CD14-positive monocyte (primary cell): Measurements from ENCODE around the gene KLHL17. TPM values are rescaled to one million over a fixed set of nuclear protein-coding genes. Genes with fewer than 3 reads are reported as not detected.
"Not testable (repeated sequence)": the region's sequence is repeated elsewhere in the genome, so short reads cannot be mapped to it uniquely, and the experiment has no call there.

Source experiments
- DNase-seq, 3 donors: peaks; one replicate each; pipeline ENCODE4 v3.0.0-alpha.2; 2011 to 2022
- H2AFZ ChIP-seq: 2 replicates; pipeline ENCODE4 v1.6.0; 2012; ENCODE audit warnings: mild to moderate bottlenecking, low read depth, low read length, inconsistent platforms; ENCODE audit not compliant: insufficient read depth, poor library complexity, severe bottlenecking
- H3K27ac ChIP-seq, 2 donors: 1 replicate in 1 of 2; 2 replicates in 1 of 2; pipeline ENCODE4 v1.5.1; 2012 to 2013; ENCODE audit warnings: low read length in 2 of 2, control low read depth in 1 of 2, inconsistent platforms in 1 of 2, low read depth in 1 of 2, mild to moderate bottlenecking in 1 of 2
- H3K27me3 ChIP-seq, 2 donors: one replicate each; pipeline versions ENCODE4 v1.6.0 to v1.6.1; 2011 to 2013; ENCODE audit warnings: low read length in 2 of 2; ENCODE audit not compliant: control insufficient read depth in 2 of 2, insufficient read depth in 2 of 2
- H3K36me3 ChIP-seq, 2 donors: replicated peaks in 1 of 2; 1 replicate in 1 of 2; 2 replicates in 1 of 2; pipeline versions ENCODE4 v1.5.1 to v1.6.1; 2012 to 2013; ENCODE audit warnings: low read length in 2 of 2, control low read depth in 1 of 2, inconsistent platforms in 1 of 2, mild to moderate bottlenecking in 1 of 2; ENCODE audit not compliant: insufficient read depth in 2 of 2, control insufficient read depth in 1 of 2
- H3K4me1 ChIP-seq, 2 donors: 1 replicate in 1 of 2; 2 replicates in 1 of 2; pipeline versions ENCODE4 v1.5.1 to v1.6.1; 2012 to 2013; ENCODE audit warnings: low read length in 2 of 2, control low read depth in 1 of 2, inconsistent platforms in 1 of 2, mild to moderate bottlenecking in 1 of 2, moderate library complexity in 1 of 2; ENCODE audit not compliant: insufficient read depth in 2 of 2, control insufficient read depth in 1 of 2
- H3K4me2 ChIP-seq: replicated peaks from 2 replicates; pipeline ENCODE3; 2012; ENCODE audit warnings: low read length, moderate library complexity, mild to moderate bottlenecking; ENCODE audit not compliant: poor library complexity, severe bottlenecking; ENCODE audit errors: extremely low read depth
- H3K4me3 ChIP-seq, 3 experiments: fragments of 200-600 bp in 1 of 3; sonication (generic) in 1 of 3; replicated peaks in 1 of 3; 1 replicate in 2 of 3; 2 replicates in 1 of 3; pipeline ENCODE4 v1.5.1; 2011 to 2013; ENCODE audit warnings: low read length in 3 of 3, mild to moderate bottlenecking in 3 of 3, control low read depth in 2 of 3, low read depth in 2 of 3, inconsistent platforms in 1 of 3, moderate library complexity in 1 of 3
- H3K79me2 ChIP-seq: 2 replicates; pipeline ENCODE4 v1.6.0; 2012; ENCODE audit warnings: mild to moderate bottlenecking, control low read depth, inconsistent platforms, low read length, moderate library complexity; ENCODE audit not compliant: insufficient read depth
- H3K9ac ChIP-seq: 2 replicates; pipeline ENCODE4 v1.6.0; 2017; ENCODE audit warnings: low read length, mild to moderate bottlenecking; ENCODE audit not compliant: insufficient read depth, poor library complexity, severe bottlenecking
- H3K9me3 ChIP-seq, 2 donors: replicated peaks in 1 of 2; 1 replicate in 1 of 2; 2 replicates in 1 of 2; pipeline versions ENCODE4 v1.5.1 to v1.6.1; 2012 to 2013; ENCODE audit warnings: low read length in 2 of 2, control low read depth in 1 of 2; ENCODE audit not compliant: control insufficient read depth in 1 of 2, insufficient read depth in 1 of 2
- H4K20me1 ChIP-seq: 2 replicates; pipeline ENCODE4 v1.6.0; 2012; ENCODE audit warnings: mild to moderate bottlenecking, low read length, control low read depth, moderate library complexity; ENCODE audit not compliant: insufficient read depth
- H3K27ac Mint-ChIP-seq, 7 donors: one replicate each; pipeline ENCODE4 v1.8.0; 2020; ENCODE audit warnings: mild to moderate bottlenecking in 7 of 7, mixed read lengths in 7 of 7, moderate library complexity in 6 of 7, inconsistent platforms in 2 of 7
- H3K27me3 Mint-ChIP-seq, 3 donors: one replicate each; pipeline ENCODE4 v1.8.0; 2021 to 2022; ENCODE audit warnings: low read depth in 3 of 3, mild to moderate bottlenecking in 3 of 3, mixed read lengths in 3 of 3, moderate library complexity in 3 of 3, inconsistent platforms in 1 of 3
- H3K36me3 Mint-ChIP-seq, 2 donors: one replicate each; pipeline ENCODE4 v1.8.0; 2020; ENCODE audit warnings: mixed read lengths in 2 of 2, inconsistent platforms in 1 of 2, mild to moderate bottlenecking in 1 of 2
- H3K4me1 Mint-ChIP-seq: one replicate; pipeline ENCODE4 v1.8.0; 2020; ENCODE audit warnings: mild to moderate bottlenecking, mixed read lengths
- H3K4me3 Mint-ChIP-seq, 2 donors: one replicate each; pipeline ENCODE4 v1.8.0; 2020; ENCODE audit warnings: mild to moderate bottlenecking in 2 of 2, mixed read lengths in 2 of 2, moderate library complexity in 1 of 2
- H3K9me3 Mint-ChIP-seq, 7 donors: one replicate each; pipeline ENCODE4 v1.8.0; 2020 to 2022; ENCODE audit warnings: mixed read lengths in 7 of 7, mild to moderate bottlenecking in 6 of 7, moderate library complexity in 6 of 7, inconsistent platforms in 2 of 7
- WGBS: methylation state at CpG from one replicate; pipeline ENCODE4 v1.1.5; 2013; ENCODE audit warnings: missing lambda C conversion rate; ENCODE audit not compliant: insufficient coverage; 5-methylcytosine and 5-hydroxymethylcytosine counted together
- intact Hi-C, 2 donors: fragments of 100-400 bp; cut with micrococcal nuclease; formaldehyde crosslinking; loops; one replicate each; pipeline versions ENCODE4 v1.15.0 to v1.15.1; 2023
- polyA plus RNA-seq, 3 donors: library from polyadenylated mRNA; depleted of rRNA in 1 of 3; unstranded in 2 of 3; stranded (reverse) in 1 of 3; fragments of 300-500 nt in 2 of 3; fragments of >200 nt in 1 of 3; fragmentation: Illumina TruSeq in 2 of 3; gene quantifications; 1 replicate in 2 of 3; 2 replicates in 1 of 3; pipeline ENCODE4 v1.2.3, GENCODE V29; 2012 to 2021
- TF ChIP-seq, protein P1 (sequence below): fragments of 200-600 bp; IDR thresholded peaks from one replicate; pipeline ENCODE4 v1.8.0; 2022; ENCODE audit warnings: antibody characterized with exemption, mild to moderate bottlenecking

Gene KLHL17
- polyA plus RNA-seq, 3 donors: 0.31 to 48.1 (median 0.71) TPM

DNA sequence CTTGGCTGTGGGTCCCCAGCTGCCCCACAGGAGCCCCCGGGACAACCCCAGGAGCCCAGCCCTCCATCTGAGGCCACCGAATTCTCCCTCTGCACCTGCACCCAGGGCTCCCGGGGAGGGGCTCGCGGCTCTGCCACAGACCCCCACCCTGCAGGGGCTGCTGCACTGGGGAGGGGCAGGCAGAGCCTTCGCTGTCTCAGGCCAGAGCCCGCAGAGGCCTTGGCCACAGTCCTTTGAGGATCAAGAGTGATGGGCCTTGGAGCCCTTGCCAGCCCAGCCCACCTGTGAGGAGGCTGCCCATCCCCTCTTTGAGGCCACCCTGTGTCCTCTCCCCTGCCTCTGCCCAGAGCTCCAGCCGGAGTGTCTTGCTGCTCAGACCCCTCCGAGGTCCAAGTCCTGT, 15.0 kb downstream of the KLHL17 start:
- Histone ChIP-seq H4K20me1 (no peaks in the 10 kb centered on the region), H3K9me3 (peaks cover 0 to 5% of the 10 kb centered on the region in 2 donors), H3K79me2 (no peaks in the 10 kb centered on the region), H2AFZ (no peak overlapping the region), H3K27me3 (peaks cover 3 to 24% of the 10 kb centered on the region in 2 donors), H3K4me1 (peaks cover 5 to 8% of the 10 kb centered on the region in 2 donors), H3K36me3 (no peaks in the 10 kb centered on the region), H3K4me3 (no peak overlapping the region), H3K9ac (no peak overlapping the region), H3K4me2 (no peak overlapping the region), H3K27ac (no peak overlapping the region)
- Mint-ChIP-seq H3K9me3 (peaks cover 0 to 5% (median 4%) of the 10 kb centered on the region in 7 donors), H3K27ac (no peak overlapping the region), H3K36me3 (no peaks in the 10 kb centered on the region), H3K27me3 (peaks cover 18 to 45% (median 27%) of the 10 kb centered on the region in 3 donors), H3K4me3 (peak overlapping the region in 1 of 2 donors; percentile 76), H3K4me1 (peaks cover 3% of the 10 kb centered on the region)
- DNase-seq: no peak
- 87% methylated on average over 8 of the region's 9 CpGs for WGBS
- intact Hi-C loops: loop anchor here in 1 of 2 donors (2.0 kb wide), 1 partner anchor 71 kb away; no protein-coding TSS in a partner anchor
- TF ChIP-seq, protein P1, sequence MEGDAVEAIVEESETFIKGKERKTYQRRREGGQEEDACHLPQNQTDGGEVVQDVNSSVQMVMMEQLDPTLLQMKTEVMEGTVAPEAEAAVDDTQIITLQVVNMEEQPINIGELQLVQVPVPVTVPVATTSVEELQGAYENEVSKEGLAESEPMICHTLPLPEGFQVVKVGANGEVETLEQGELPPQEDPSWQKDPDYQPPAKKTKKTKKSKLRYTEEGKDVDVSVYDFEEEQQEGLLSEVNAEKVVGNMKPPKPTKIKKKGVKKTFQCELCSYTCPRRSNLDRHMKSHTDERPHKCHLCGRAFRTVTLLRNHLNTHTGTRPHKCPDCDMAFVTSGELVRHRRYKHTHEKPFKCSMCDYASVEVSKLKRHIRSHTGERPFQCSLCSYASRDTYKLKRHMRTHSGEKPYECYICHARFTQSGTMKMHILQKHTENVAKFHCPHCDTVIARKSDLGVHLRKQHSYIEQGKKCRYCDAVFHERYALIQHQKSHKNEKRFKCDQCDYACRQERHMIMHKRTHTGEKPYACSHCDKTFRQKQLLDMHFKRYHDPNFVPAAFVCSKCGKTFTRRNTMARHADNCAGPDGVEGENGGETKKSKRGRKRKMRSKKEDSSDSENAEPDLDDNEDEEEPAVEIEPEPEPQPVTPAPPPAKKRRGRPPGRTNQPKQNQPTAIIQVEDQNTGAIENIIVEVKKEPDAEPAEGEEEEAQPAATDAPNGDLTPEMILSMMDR: no peak

DNA sequence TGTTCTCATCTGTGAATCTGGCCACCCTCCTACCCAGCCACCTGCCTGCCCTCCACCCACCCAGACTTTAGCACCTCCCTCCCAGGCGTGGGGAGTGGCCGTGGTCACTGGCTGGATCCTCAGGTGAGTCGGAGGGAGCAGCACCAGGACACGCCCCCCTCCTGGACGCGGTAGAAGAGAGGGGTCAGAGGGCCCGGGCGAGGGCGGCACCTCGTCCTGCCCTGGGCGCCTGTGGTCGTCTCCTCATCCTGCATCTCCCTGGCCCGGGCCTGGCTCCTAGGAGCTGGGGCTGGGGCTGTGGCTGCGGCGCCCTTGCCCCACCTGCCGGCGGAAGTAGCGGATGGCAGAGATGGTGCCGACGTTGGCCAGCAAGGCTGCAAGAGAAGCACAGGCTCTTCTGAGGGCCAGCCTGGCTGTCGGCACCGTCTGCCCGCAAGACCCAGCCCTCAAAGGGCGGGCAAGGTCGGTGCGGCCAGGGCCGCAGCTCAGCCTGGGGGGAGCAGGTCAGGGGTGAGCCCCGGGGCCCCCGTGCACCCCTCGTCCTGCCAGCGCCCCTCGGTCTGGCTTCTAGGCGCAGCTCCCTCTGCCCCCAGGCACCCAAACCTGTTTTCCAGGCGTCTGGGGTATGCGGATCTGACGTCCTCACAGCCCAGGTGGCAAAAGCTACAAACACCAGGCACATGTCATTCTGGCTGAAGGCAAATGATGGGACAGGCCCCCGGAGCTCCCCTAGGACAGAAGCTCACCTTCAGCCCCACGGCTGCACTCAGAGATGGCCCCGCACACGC, 15.7 kb downstream of the KLHL17 start:
- peaks cover 3% of the 10 kb centered on the region for H3K4me1 Mint-ChIP-seq
- H3K9me3 Mint-ChIP-seq: peaks cover 0 to 5% (median 4%) of the 10 kb centered on the region in 7 donors
- H3K36me3 ChIP-seq: no peaks in the 10 kb centered on the region
- H3K27me3 Mint-ChIP-seq: peaks cover 14 to 37% (median 22%) of the 10 kb centered on the region in 3 donors
- intact Hi-C loops: loop anchor here in 1 of 2 donors (2.0 kb wide), 1 partner anchor 71 kb away; no protein-coding TSS in a partner anchor
- H3K9me3 ChIP-seq: peaks cover 0 to 5% of the 10 kb centered on the region in 2 donors
- H3K27ac Mint-ChIP-seq: no peak overlapping the region
- TF ChIP-seq, protein P1: peak; percentile 75
- H3K9ac ChIP-seq: no peak overlapping the region
- H3K79me2 ChIP-seq: no peaks in the 10 kb centered on the region
- 2% methylated on average over 27 of the region's 40 CpGs for WGBS
- no peak overlapping the region for H2AFZ ChIP-seq
- peak in 2 of 3 donors; percentile 44 to 63 for DNase-seq
- H3K4me2 ChIP-seq: peak overlapping the region; percentile 19
- H3K27me3 ChIP-seq: peaks cover 0 to 17% of the 10 kb centered on the region in 2 donors
- H3K36me3 Mint-ChIP-seq: no peaks in the 10 kb centered on the region
- no peak overlapping the region for H3K27ac ChIP-seq
- H3K4me1 ChIP-seq: peaks cover 5 to 8% of the 10 kb centered on the region in 2 donors
- no peaks in the 10 kb centered on the region for H4K20me1 ChIP-seq
- H3K4me3 Mint-ChIP-seq: peak overlapping the region; percentile 50 to 76
- H3K4me3 ChIP-seq: no peak overlapping the region

DNA sequence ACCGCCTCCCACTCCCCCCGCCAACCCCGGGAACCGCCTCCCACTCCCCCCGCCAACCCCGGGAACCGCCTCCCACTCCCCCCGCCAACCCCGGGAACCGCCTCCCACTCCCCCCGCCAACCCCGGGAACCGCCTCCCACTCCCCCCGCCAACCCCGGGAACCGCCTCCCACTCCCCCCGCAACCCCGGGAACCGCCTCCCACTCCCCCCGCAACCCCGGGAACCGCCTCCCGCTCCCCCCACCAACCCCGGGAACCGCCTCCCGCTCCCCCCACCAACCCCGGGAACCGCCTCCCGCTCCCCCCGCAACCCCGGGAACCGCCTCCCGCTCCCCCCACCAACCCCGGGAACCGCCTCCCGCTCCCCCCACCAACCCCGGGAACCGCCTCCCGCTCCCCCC, 16.4 kb downstream of the KLHL17 start:
- H3K4me1 ChIP-seq, H3K27ac ChIP-seq, H3K36me3 Mint-ChIP-seq, H3K79me2 ChIP-seq, H3K27ac Mint-ChIP-seq, H3K4me1 Mint-ChIP-seq, intact Hi-C loops, H2AFZ ChIP-seq, H3K9me3 Mint-ChIP-seq, H4K20me1 ChIP-seq, DNase-seq, H3K4me3 ChIP-seq, H3K9me3 ChIP-seq, H3K4me2 ChIP-seq, H3K36me3 ChIP-seq, H3K9ac ChIP-seq, H3K4me3 Mint-ChIP-seq: not testable (repeated sequence)
- H3K27me3 ChIP-seq: peaks cover 0 to 12% of the 10 kb centered on the region in 2 donors
- peaks cover 12 to 32% (median 17%) of the 10 kb centered on the region in 3 donors for H3K27me3 Mint-ChIP-seq
- no CpG with 5 or more reads among the region's 39 CpGs for WGBS
